Kidney (tissue), 14 donors: ENCODE measurements around the gene ELMO2. TPM values are rescaled to one million over a fixed set of nuclear protein-coding genes. Genes with fewer than 3 reads are reported as not detected.

Source experiments
- DNase-seq, 5 donors: peaks; one replicate each; pipeline ENCODE4 v3.0.0-alpha.2; 2013 to 2020
- FAIRE-seq: peaks from 2 replicates; lab custom pipeline; 2012; peaks lifted over from hg19 to GRCh38; lab: Jason Lieb, UNC
- H3K27ac ChIP-seq, 2 donors: one replicate each; pipeline ENCODE4 v1.7.0; 2013; ENCODE audit warnings: low read depth in 2 of 2, low read length in 2 of 2, inconsistent platforms in 1 of 2
- H3K27me3 ChIP-seq: one replicate; pipeline ENCODE4 v1.7.1; 2013; ENCODE audit warnings: low read length, inconsistent platforms; ENCODE audit not compliant: control insufficient read depth, insufficient read depth
- H3K36me3 ChIP-seq, 3 donors: one replicate each; pipeline versions ENCODE4 v1.7.0 to v1.7.1; 2013; ENCODE audit warnings: low read length in 3 of 3, control low read depth in 1 of 3, inconsistent platforms in 1 of 3; ENCODE audit not compliant: insufficient read depth in 3 of 3, control insufficient read depth in 2 of 3
- H3K4me1 ChIP-seq, 3 donors: one replicate each; pipeline versions ENCODE4 v1.7.0 to v1.7.1; 2013; ENCODE audit warnings: low read length in 3 of 3, inconsistent platforms in 1 of 3, low read depth in 1 of 3; ENCODE audit not compliant: control insufficient read depth in 2 of 3, insufficient read depth in 2 of 3
- H3K4me3 ChIP-seq, 3 donors: one replicate each; pipeline versions ENCODE4 v1.7.0 to v1.8.1; 2013; ENCODE audit warnings: low read length in 3 of 3, control low read depth in 1 of 3, inconsistent platforms in 1 of 3
- H3K9ac ChIP-seq, 3 donors: one replicate each; pipeline versions ENCODE4 v1.7.0 to v1.7.1; 2013; ENCODE audit warnings: low read length in 3 of 3, control low read depth in 1 of 3, inconsistent platforms in 1 of 3
- H3K9me3 ChIP-seq, 3 donors: one replicate each; pipeline versions ENCODE4 v1.7.0 to v1.7.1; 2013; ENCODE audit warnings: low read length in 3 of 3, control low read depth in 1 of 3, inconsistent platforms in 1 of 3; ENCODE audit not compliant: control insufficient read depth in 2 of 3, insufficient read depth in 1 of 3
- intact Hi-C: fragments of 100-400 bp; cut with DNase I; formaldehyde crosslinking; loops from one replicate; pipeline ENCODE4 v1.11.1; 2022
- polyA plus RNA-seq: library from polyadenylated mRNA; stranded (reverse); fragments of 350-450 nt; fragmentation: Illumina TruSeq; extraction: RNeasy Lipid Tissue Mini Kit (QIAGEN cat#74804); gene quantifications from one replicate; pipeline ENCODE4 v1.2.3, GENCODE V29; 2014; ENCODE audit warnings: low read depth, low replicate concordance; ENCODE audit not compliant: insufficient read depth
- total RNA-seq: library from RNA; stranded (reverse); fragmentation: NEBNext Ultra II Directional; extraction: Animal tissue kit (Norgen Biotek cat#: 25700); gene quantifications from one replicate; pipeline ENCODE4 v1.2.1, GENCODE V29; 2021
- TF ChIP-seq, protein P1 (sequence below): IDR thresholded peaks from 3 replicates; pipeline ENCODE4 v1.5.1; 2012; ENCODE audit warnings: mild to moderate bottlenecking, moderate library complexity, borderline replicate concordance; ENCODE audit not compliant: insufficient read depth; ENCODE audit errors: extremely low read depth
- donor health status: control.
- donor health status: control.
- donor health status: control.
- donor health status: control.
- donor health status: control.
- donor health status: DM: yes; HTN: yes; CAD: no.
- donor health status: Normal renal cell carcinoma (clear cell type).

The ELMO2 gene
- total and polyA plus RNA-seq, 2 donors from 2014 or later = 21.0 to 43.0 TPM

DNA sequence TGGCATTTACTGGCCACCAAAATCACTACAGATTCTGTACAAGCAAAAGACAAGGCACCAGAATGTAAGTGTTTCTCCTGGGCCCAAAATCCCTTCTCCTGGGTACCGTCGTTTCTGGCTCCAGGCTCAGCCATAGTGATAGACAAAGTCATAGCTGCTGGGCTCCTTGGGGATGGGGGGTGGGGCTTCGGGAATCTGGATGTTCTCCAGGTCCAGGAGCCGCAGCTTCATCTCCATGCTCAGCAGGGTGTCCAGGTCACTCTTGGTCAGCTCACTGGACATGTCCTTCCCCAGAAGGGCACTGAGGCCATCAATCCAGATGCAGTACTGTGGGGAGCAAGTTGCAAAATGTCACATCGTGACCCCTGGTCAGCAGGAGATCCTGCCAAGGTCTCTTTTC is 39.2 kb downstream of the ELMO2 start:
- intact Hi-C loops = no loop called here
- no peak for FAIRE-seq
- H3K4me3 ChIP-seq = no peak overlapping the region

DNA sequence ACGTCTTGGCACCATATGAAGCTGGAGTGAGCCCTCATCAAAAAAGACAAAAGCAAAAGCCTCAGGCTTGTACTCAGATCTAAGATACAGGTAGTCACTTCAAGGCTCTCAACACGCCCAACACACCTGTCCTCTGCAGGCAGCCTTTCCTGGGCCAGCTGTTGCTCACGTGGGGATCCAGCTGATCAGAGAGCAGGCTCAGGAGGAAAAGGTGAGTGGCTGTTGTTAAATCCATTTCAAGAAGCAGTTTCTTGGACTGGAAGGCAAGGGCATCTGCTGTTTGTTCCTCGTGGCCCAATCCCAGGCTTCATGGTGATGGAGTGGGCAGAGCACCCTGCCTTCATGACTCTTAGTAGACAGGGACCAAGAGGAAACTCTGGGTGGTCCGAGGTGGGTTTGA is 39.6 kb downstream of the ELMO2 start:
- no peak for FAIRE-seq
- Histone ChIP-seq H3K9me3 (no peaks in the 10 kb centered on the region), H3K4me1 (peaks cover 3 to 19% (median 10%) of the 10 kb centered on the region in 3 donors), H3K36me3 (peaks cover 3 to 55% (median 44%) of the 10 kb centered on the region in 3 donors), H3K27ac (no peak overlapping the region), H3K4me3 (no peak overlapping the region), H3K27me3 (no peaks in the 10 kb centered on the region), H3K9ac (no peak overlapping the region)
- intact Hi-C loops = no loop called here
- TF ChIP-seq, protein P1, sequence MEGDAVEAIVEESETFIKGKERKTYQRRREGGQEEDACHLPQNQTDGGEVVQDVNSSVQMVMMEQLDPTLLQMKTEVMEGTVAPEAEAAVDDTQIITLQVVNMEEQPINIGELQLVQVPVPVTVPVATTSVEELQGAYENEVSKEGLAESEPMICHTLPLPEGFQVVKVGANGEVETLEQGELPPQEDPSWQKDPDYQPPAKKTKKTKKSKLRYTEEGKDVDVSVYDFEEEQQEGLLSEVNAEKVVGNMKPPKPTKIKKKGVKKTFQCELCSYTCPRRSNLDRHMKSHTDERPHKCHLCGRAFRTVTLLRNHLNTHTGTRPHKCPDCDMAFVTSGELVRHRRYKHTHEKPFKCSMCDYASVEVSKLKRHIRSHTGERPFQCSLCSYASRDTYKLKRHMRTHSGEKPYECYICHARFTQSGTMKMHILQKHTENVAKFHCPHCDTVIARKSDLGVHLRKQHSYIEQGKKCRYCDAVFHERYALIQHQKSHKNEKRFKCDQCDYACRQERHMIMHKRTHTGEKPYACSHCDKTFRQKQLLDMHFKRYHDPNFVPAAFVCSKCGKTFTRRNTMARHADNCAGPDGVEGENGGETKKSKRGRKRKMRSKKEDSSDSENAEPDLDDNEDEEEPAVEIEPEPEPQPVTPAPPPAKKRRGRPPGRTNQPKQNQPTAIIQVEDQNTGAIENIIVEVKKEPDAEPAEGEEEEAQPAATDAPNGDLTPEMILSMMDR = no peak
- DNase-seq = no peak

More for the DNA sequence above, 39.2 kb downstream of the ELMO2 start:
- no peak for DNase-seq
- peaks cover 7 to 59% (median 47%) of the 10 kb centered on the region in 3 donors for H3K36me3 ChIP-seq
- peaks cover 3 to 17% (median 10%) of the 10 kb centered on the region in 3 donors for H3K4me1 ChIP-seq
- TF ChIP-seq, protein P1 = no peak
- H3K9me3 ChIP-seq = no peaks in the 10 kb centered on the region
- no peak overlapping the region for H3K9ac ChIP-seq
- no peaks in the 10 kb centered on the region for H3K27me3 ChIP-seq
- no peak overlapping the region for H3K27ac ChIP-seq

DNA sequence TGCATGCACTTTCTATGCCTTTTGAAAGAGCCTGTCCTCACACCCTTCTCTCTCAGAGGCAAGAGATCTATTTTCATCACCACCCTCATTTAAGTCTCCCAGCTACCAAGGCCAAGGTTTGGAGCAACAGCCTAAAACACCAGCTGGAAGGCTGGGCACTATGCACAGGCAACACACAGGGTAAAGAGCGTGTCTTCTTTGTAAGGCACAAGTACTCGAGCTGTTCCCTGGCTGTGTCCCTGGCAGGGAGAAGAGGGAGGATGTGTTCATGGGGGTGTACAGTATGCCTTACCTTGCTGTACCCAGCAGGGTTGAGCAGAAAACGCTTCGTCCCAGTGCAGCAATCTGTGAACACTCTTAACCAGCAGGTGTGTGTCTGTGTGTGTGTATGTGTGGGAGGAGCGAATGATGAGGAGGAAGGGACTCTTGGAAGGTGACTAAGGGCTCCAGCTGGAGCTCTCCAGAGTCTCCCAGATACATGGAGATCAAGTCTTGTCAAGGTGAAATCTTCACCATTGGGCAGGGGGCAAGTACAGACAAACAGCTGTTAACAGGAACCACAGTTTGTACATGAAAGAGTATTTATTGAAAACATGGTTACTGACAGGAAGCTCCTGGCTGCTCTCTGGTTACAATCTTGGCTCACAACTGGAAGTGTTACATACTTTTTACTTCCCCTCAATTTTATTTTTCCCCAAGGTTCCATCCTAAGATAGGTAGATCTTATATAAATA is 40.8 kb downstream of the ELMO2 start:
- Histone ChIP-seq H3K4me1 (peaks cover 3 to 25% (median 10%) of the 10 kb centered on the region in 3 donors), H3K9me3 (no peaks in the 10 kb centered on the region), H3K4me3 (no peak overlapping the region), H3K27ac (no peak overlapping the region), H3K27me3 (no peaks in the 10 kb centered on the region), H3K36me3 (peaks cover 2 to 43% (median 35%) of the 10 kb centered on the region in 3 donors), H3K9ac (no peak overlapping the region)
- intact Hi-C loops = no loop called here
- TF ChIP-seq, protein P1 = no peak
- FAIRE-seq (no peak), DNase-seq (no peak)
